ENCODE measurements around the gene GLT6D1.

GLT6D1 gene

DNA sequence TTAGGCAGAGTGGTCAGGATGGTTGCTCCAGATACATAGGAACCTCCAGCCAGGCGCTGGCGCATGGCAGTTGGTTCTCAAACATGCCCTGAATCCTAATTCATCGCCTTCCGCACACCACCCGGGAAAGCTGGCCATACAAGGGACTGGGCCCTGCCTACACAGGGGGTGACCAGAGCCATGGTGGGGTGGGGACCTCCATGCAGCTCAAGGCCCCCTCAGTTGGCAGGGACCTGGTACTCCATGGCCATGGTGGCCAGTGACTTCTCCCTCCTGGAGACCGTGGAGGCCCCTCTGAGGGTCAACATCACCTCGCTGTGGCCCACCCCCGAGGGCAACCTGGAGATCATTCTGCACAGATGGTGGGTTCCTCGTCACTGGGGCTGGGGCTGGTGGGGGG is 51.0 kb downstream of the GLT6D1 start:
- in situ Hi-C loops (cut with MboI; ENCODE audit: low sequenced_read_pairs) = no loop called here

DNA sequence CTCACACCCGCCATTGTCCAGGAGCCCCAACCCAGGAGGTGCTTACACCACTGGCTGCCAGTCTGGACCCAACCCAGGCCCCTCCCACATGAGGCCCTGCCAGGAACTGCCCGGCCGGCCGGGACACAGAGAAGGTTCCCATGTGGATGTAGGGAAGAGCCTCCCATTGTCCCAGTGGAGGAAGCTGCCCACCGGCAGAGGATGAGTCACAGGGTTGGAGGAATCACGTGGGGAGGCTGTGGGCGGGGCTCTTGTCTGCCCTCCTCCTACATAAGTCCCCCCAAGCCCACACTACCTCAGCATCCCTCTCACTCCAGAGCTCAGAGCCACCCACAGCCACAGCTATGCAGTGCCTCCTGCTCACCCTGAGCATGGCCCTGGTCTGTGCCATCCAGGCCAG is 51.7 kb downstream of the GLT6D1 start:
- in situ Hi-C loops (cut with MboI; ENCODE audit: low sequenced_read_pairs) = no loop called here

DNA sequence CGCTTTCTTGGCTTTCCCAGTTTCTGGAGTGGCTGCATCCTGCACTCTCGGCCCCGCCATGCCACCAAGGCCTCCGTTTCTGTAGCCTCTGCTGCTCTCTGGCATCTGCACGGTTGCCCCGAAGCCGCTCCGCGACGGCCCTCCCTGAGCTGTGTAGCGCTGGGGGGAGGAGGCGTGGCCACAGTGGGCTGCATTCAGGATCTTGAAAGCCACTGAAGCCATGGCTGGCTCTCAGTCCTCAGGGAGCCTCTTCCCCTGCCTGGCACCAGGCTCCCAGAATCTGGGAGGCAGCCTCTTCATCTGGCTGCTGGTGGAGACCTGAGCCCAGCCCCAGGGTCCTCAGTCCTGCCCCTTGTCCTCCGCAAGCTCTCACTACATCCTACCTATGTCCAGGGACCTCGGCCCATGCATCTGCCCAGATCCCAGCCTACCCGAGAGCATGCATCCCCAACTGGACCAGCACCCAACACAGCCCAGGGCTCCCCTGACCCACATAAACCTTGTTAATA is 52.7 kb downstream of the GLT6D1 start:
- in situ Hi-C loops (cut with MboI; ENCODE audit: low sequenced_read_pairs) = no loop called here

DNA sequence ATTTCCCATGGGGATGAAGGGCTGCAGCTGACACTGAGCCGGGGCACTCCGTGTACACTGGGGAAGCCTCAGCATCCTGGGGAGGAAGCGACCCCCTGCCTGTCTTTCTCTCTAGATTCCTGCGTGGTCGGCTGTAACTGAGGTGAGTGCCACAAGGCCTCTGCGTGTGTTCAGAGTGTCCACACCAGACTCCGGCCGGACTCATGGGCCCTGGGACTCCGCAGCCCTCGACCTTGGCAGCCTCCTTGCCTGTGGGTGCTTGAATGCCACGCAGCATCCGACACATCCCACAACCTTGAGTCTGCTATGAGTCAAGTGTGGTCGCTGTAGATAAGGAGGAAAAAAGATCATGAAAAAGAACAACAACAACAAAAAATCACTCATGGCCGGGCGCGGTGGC is 54.4 kb downstream of the GLT6D1 start:
- in situ Hi-C loops (cut with MboI; ENCODE audit: low sequenced_read_pairs) = no loop called here

DNA sequence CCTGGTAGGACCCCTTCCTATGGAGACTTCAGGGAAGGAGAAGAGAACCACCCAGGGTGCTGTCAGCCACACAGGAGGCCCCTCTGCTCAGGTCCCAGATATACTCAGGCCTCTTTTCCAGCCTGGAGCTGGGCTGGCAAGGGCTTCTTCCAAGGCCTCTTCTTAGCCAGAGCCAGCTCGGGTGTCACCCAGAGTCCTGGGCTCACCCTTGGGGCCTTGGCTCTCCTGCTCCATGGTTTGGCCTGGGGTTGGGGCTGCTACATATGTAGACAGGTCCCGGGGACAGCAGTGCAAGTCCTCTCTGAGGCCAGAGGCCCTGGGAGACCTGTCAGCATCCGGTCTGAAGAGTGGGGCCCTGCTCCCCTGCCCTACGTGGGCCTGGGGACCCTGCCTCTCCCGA is 55.0 kb downstream of the GLT6D1 start:
- in situ Hi-C loops (cut with MboI; ENCODE audit: low sequenced_read_pairs) = no loop called here

DNA sequence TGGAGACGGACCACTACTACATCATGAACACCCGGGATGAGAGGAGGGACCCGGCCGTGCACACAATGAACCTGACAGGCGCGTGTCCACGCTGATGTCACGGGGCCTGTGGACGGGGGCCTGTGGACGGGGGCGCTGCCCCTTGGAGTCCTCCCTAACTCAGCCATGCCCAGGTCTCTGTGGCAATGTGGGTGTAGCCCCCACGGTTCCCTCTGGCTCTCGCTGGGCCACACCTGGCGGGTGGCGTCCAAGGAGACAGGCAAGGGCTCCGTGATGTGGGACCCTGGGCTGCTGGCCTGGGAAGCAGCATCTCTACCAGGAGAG is 55.7 kb downstream of the GLT6D1 start:
- in situ Hi-C loops (cut with MboI; ENCODE audit: low sequenced_read_pairs) = no loop called here

DNA sequence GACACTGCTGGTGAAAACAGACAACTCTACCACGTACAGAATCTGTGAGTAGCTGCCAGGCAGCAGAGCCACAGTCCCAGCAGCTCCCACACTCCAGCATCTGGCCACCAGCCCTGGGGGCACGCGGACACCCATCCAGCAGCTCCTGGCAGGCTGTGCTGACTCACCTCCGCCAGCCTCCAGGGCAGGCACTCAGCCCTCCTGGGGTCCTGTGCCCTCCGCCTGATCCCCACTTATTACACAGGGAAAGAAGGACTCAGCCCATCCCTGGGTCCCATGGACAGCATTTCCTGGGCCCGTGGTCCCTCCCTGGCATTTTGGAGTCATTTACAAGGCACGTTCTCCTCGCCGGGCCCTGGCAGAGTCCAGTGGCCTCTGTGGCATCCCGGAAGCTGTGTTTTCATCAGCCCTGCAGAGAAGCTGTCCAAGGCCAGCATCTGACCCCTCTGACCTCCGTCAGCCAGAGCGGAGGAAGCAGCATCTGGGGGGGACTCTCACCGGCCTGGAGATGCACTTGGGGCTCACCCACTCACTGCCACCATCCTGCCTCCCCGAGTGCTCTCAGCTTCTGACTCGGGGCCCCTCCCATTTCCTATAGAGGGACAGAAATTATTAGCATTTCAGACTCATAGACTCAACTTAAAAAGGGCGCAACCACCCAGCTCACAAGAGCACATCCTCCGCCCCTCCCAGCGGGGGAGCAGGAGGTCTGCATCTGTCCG is 56.2 kb downstream of the GLT6D1 start:
- in situ Hi-C loops (cut with MboI; ENCODE audit: low sequenced_read_pairs) = no loop called here

DNA sequence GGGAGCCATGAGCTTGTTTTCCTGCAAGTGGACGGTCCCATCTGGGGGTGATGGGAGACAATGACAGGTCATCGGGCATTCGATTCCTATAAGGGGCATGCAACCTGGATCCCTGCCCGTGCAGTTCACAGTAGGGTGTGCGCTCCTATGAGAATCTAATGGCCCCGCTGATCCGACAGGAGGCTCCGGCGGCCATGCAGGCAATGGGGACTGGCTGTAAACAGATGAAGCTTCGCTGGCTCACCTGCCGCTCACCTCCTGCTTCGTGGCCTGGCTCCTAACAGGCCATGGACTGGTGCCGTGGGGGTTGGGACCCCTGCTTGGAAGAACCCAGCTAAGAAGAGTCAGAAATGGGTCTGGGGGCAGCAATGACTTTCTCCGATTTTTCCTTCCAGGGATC is 56.8 kb downstream of the GLT6D1 start:
- in situ Hi-C loops (cut with MboI; ENCODE audit: low sequenced_read_pairs) = no loop called here

DNA sequence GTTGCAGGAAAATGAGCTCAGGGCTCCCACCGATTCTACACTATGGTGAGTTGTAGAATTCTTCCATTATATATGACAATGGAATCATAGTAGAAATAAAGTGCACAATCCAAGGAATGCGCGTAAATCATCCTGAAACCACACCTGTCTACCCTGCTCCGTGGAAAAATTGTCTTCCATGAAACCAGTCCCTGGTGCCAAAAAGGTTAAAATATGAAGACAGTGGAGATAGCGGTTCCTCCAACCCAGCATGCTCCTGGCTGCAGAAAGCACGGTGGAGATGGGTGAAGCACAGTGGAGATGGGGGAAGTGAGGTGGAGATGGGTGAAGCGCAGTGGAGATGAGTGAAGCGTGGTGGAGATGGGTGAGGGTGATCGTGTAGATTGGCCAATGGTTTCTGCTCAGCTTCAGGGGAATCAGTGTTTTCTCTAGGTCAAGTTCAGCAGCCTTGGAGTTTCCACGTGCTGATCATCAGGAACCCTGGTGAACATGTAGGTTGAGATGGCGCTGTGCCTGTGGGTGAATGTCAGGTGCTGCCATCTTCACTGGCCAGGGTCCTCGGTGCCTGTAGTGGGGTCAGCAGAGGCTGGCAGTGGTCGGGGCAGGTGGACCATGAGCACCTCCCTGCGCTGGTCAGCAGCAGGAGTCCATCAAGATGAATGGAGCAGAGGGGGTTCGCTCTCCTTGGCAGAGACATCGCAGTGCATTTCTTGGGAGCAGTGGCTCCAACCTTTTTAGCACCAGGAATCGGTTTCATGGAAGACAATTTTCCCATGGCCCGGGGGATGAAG is 57.5 kb downstream of the GLT6D1 start:
- in situ Hi-C loops (cut with MboI; ENCODE audit: low sequenced_read_pairs) = no loop called here

DNA sequence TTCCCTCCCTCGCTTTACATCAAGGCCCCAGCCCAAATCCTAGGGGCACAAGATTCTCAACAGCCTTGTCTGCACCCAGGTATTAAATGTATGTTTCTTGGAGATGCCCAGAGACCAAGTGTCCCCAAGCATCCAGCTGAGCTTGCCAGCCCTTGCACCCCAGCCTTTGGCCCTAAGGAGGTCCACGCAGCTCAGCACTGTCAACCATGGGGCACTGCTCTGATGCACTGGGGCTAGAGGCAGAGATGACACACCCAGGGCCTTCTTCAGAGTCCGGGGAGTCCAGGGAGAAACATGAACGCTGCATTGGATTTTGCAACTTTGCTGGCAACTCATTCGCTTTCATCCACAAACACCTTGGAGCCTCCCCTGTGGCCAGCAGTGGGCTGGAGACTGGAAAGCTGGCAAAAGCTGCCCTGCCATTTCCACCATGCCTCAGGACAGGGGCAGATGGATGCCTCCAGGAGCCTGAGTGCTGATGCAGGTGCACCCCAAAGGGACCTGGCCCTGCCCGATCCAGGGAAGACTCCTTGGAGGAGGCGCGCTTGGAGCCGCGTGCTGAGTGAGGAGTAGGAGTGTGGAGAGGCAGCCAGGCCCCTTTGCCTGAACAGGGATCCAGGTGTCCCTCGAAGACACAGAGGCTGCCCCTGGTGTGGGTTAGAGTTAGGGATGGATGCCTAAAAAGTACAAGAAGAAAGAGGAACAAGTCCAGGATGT is 58.5 kb downstream of the GLT6D1 start:
- in situ Hi-C loops (cut with MboI; ENCODE audit: low sequenced_read_pairs) = no loop called here

DNA sequence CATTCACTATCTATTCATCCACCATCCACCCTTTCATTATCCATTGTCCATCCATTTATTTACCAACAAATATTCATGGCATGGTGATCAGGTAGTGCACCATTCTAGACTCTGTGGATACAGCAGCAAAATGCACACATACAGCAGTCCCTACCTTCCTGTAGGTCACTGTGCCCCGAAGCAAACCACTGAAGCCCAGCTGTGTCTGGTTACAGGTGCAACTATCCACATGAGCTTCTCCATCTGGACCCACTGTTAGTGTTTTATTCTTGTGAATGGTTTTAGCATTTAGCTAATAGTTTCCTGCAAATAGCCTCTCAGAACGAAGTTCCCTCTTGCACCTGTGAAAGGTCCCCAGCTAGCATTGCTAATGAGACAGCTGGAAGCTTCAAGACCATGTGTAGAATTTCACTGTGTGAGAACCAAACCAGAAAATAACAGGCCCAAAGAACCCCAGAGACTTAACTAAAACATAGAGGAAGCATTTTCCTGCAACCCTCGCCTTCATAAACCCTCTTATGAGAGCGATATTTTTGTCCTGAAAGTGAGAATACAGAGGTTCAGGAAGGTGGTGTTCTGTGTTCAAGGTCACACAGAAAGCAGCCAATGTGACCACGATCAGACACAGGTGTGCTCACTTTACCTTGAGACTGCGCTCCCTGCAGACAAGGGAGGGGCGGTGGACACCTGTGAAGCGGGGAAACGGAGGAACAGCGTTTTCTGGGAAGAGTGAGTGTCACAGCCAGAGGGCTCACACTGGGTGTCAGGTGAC is 59.3 kb downstream of the GLT6D1 start:
- in situ Hi-C loops (cut with MboI; ENCODE audit: low sequenced_read_pairs) = no loop called here

DNA sequence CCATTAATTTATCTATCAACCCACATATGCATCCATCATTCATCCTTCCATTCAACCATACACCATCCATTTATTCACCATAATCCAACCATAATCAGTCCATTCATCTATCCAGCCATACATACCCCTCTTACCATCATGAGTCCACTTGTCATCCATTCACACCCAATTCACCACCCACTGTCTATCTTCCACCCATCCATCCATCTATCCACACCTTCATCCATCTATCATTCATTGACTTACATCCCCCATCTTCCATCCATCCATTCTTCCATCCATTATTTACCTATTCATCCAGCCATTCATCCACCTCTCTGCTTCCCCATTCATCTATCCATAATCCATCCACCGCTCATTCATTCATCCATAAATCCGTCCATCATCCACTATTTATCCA is 60.0 kb downstream of the GLT6D1 start:
- in situ Hi-C loops (cut with MboI; ENCODE audit: low sequenced_read_pairs) = no loop called here

DNA sequence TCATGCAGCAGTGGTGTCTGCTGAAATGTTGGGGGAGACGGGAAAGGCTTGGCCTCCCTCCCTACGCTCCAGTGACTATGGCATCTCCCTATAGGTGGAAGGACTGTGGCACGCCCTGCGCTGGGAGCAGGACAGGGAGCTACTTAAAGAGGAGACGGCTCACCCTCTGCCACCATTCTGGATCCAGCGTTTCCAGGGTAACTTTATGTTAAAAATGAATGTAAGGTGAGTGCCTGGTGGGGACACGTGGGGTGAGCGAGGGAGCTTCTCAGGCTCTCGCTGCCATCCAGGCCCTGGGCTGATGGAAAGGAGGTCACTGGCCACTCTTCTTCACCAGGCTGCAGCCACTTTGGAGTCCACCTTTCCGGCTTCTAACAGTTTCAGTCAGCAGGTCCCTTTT is 62.1 kb downstream of the GLT6D1 start:
- in situ Hi-C loops (cut with MboI; ENCODE audit: low sequenced_read_pairs) = no loop called here

DNA sequence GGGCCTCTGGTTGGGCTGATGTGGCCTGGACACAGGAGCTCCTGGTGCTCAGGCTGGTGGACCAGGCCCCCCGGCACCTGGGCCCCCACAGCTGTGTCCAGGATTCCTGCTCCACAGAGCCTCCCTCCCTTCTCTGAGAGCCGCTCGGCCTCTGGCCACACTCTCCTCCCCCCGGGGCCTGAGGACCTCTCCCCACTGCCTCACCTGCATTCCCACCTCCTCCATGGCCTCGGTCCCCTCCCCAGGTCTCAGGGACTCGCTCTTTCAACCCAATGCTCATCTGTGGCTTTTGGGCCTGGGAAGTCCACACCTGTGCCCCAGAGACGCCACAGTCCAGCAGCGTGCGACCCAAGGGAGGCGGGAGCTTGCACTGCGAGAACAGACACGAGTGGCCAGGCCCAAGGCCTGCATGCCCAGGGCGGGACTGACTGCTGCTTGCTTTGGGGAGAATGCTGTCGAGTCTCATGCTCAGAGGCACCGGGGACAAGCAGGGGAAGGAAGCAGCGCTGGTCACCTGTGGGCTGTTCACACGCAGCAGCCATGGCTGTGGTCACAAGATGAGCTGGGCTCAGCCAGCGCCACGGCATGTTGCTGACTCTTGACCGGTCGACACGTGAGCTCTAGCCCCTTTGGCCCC is 63.2 kb downstream of the GLT6D1 start:
- in situ Hi-C loops (cut with MboI; ENCODE audit: low sequenced_read_pairs) = no loop called here

DNA sequence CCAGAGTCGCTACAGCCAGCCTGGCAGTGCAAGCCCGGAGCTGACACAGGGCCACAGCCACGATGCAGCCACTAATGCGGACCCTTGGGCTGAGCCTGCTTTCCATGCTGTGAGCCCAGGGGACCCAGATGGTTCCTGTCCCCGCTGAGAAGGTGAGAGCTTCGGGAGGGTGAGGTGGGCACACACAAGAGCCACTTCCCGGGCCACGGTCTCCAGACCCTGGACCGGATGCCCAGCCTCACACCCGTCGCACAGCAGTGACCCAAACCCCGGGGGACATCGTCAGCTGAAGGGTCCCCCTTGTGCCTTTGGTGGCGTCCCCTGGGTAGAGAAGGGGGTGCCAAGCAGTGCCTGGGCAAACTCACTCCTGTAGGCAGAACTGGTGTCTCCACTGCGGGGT is 64.4 kb downstream of the GLT6D1 start:
- in situ Hi-C loops (cut with MboI; ENCODE audit: low sequenced_read_pairs) = no loop called here

DNA sequence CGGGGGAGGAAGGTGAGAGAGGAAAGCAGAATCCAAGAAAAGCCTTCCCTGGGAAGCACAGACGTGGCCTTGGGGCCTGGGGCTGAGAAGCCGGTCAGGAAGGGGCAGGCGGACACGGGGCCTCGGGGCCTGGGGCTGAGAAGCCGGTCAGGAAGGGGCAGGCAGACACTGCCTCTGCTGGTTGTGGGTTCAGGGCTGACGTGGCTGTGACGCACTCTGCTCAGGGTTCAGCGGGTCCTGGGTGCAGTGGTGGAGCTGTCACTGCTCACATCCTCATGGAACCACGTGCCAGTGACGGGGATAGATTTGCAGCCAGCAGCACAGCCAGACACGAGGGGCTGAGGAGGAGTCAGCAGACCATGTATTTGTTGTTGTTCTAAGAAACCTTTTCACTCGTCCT is 65.0 kb downstream of the GLT6D1 start:
- in situ Hi-C loops (cut with MboI; ENCODE audit: low sequenced_read_pairs) = no loop called here

Data from HL-60/S4 treated with retinoic acid at 250 ng/mL for 4 days and 3 days (cell line).